Right ventricle myocardium inferior (tissue), 1 donor: ENCODE data around the gene ENO2. TPM values are rescaled to one million over a fixed set of nuclear protein-coding genes. Genes with fewer than 3 reads are reported as not detected.
A peak's percentile ranks its signal among the peaks of the same experiment; 100 is the strongest.
"Not testable (repeated sequence)": the region's sequence is repeated elsewhere in the genome, so short reads cannot be mapped to it uniquely, and the experiment has no call there.

Experiments used
- ATAC-seq: fragments of 200-7000 bp; cut with Tn5 transposase; one replicate; pipeline ENCODE4 v1.9.1; 2020; ENCODE audit warnings: mild to moderate bottlenecking, moderate library complexity
- DNase-seq: peaks from one replicate; pipeline ENCODE4 v3.0.0; 2021; ENCODE audit errors: missing footprints
- intact Hi-C: fragments of 100-400 bp; cut with DNase I; formaldehyde crosslinking; loops from one replicate; pipeline ENCODE4 v1.11.0; 2022
- long read RNA-seq: library from polyadenylated mRNA; unstranded; transcript quantifications from one replicate; pipeline ENCODE4 v2.0.0, GENCODE V29; 2021
- total RNA-seq: library from RNA; stranded (reverse); fragmentation: NEBNext Ultra II Directional; extraction: Animal tissue kit (Norgen Biotek cat#: 25700); gene quantifications from one replicate; pipeline ENCODE4 v1.2.1, GENCODE V29; 2021
- donor health status: DM: no; HTN: yes; CAD: no; lungs with severe emphysema.

ENO2 gene
- 10.2 TPM for total RNA-seq
- long read RNA-seq, transcript ENO2-201 (12 exons, 2,423 nt): major isoform, 7 of 11 reads
- long read RNA-seq, partial matches to known transcripts: 1 of 11 reads
- long read RNA-seq, other reads (novel, unspliced or antisense): 1 of 11 reads

DNA sequence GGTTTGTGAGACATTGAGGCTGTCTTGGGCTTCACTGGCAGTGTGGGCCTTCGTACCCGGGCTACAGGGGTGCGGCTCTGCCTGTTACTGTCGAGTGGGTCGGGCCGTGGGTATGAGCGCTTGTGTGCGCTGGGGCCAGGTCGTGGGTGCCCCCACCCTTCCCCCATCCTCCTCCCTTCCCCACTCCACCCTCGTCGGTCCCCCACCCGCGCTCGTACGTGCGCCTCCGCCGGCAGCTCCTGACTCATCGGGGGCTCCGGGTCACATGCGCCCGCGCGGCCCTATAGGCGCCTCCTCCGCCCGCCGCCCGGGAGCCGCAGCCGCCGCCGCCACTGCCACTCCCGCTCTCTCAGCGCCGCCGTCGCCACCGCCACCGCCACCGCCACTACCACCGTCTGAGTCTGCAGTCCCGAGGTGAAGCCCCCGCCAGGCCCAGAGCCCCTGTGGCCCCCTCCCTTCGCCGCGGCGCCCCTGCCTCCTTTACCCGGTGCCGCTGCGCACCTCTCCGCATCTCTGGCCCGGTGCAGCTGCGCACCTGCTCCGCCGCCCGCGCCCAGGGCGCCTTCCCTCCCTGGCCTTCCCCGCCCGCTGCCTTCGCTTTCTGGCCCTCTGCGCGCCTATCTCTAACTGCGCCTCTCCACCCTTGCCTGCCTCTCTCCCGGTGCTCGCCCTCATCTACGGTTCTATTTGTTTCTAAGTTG is at the start of gene ENO2:
ENO2 (plus strand) TSS at position 335 of the 701 bp plus-strand sequence. CDS start 1,253 bp downstream, outside the sequence.
- intact Hi-C loops: no loop called here
- DNase-seq (peak; percentile 87), ATAC-seq (peak; percentile 89)

DNA sequence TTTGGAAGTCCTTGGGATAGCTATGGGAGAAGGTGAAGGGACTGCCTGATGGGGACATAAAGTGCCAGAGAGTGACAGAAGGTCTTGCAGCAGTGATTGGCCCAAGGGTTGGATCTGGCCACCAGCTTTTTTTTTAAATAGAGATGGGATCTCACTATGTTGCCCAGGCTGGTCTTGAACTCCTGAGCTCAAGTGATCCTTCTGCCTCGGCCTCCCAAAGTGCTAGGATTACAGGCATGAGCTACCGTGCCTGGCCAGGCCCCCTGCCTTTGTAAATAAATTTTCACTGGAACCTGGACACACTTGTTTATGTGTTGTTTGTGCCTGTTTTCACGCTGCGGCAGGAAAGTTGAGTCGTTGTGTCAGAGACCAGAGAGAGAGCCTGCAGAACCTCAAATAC is 49.1 kb upstream of the ENO2 start:
- DNase-seq, ATAC-seq, intact Hi-C loops: not testable (repeated sequence)

DNA sequence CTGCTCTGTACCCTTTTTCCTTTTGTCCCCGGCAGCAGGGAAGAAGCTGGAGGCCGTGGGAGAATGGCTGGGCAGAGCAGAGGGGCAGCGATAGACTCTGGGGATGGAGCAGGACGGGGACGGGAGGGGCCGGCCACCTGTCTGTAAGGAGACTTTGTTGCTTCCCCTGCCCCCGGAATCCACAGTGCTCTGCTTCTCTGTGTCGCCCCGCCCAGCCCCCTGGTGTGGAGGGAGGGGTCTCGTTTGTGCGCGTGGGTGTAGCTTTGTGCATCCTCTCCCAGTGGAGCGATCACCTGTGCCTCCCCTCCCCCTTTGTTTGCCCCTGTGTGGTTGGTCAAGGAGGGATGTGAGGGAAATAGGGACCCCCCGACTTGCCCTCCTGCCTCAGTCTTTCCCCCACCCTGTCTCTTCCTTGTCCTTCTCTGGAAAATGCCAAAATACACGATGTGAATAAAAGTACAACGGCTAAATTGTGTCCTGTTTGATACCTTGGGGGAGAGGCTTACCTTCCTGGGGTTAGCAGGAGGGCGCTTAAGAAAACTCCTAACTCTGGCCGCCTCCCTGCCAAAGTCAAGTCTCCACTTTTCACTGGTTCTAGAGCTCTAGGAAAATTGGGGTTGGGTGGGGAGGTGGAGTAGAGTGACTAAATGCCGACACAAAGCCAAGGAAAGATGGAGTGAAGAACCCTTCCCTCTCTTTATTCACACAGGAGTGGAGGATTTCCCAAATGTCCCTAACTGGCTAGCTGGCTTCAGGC is 48.0 kb upstream of the ENO2 start:
- ATAC-seq (no peak), DNase-seq (no peak)
- intact Hi-C loops: no loop called here

DNA sequence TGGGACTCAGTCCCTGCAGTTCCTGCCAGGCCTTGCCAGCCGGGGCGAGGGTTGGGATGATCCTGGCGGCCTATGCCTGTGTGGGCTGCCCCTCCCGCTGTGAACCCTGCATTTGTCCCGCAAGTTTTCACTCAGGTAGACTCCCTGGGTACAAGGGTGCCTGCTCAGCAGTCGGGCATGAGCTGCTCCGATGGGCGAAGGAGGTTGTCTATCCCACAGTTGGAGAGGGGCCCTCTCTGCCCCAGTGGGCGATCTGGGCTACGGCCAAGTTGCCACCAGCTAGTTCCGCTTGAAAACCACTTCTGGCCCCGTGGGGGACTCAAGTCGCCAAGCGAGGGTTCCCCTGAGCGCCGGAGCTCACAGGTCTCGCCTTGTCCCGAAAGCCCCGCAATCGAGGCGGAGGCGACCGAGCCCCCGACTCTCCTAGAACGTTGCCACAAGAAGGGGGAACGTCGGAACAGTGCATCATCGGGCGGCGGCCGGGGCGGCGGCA is 47.4 kb upstream of the ENO2 start:
- no peak for DNase-seq

DNA sequence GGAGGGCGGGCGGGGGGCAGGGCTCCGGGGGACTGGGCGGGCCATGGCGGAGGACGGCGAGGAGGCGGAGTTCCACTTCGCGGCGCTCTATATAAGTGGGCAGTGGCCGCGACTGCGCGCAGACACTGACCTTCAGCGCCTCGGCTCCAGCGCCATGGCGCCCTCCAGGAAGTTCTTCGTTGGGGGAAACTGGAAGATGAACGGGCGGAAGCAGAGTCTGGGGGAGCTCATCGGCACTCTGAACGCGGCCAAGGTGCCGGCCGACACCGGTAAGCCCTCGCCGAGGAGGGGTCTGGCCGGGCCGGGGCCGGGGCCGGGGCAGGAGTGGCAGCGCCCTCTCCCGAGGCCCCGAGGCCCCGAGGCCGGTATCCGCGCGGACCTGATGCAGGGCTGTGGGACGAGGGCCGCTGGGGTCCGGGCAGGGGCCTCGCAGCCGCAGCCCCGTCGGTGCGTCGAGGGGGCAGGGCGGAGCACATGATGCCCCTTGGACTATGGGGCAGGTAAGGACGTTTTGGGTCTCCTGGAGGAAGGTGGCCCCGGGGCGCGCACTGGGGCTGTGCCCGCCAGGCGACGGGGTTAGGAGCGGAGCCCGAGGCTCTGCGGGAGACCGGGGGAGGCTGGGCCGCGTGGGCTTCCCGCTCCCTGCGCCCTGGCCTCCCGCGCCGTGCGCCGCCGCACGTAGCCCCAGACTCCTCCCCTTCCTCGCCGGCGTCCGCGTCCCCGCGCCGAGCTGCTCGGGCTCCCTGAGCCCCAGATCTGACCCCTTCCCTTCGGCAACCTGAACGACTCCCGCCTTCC is 46.8 kb upstream of the ENO2 start, which contains the start of gene TPI1:
TPI1 (plus strand) TSS at position 119 of the 798 bp plus-strand sequence; CDS start at position 155, 36 bp downstream.
- peak; percentile 93 for DNase-seq
- peak; percentile 86 for ATAC-seq
- intact Hi-C loops: no loop called here

More for the DNA sequence above, 47.4 kb upstream of the ENO2 start:
- peak; percentile 7 for ATAC-seq
- intact Hi-C loops: no loop called here

DNA sequence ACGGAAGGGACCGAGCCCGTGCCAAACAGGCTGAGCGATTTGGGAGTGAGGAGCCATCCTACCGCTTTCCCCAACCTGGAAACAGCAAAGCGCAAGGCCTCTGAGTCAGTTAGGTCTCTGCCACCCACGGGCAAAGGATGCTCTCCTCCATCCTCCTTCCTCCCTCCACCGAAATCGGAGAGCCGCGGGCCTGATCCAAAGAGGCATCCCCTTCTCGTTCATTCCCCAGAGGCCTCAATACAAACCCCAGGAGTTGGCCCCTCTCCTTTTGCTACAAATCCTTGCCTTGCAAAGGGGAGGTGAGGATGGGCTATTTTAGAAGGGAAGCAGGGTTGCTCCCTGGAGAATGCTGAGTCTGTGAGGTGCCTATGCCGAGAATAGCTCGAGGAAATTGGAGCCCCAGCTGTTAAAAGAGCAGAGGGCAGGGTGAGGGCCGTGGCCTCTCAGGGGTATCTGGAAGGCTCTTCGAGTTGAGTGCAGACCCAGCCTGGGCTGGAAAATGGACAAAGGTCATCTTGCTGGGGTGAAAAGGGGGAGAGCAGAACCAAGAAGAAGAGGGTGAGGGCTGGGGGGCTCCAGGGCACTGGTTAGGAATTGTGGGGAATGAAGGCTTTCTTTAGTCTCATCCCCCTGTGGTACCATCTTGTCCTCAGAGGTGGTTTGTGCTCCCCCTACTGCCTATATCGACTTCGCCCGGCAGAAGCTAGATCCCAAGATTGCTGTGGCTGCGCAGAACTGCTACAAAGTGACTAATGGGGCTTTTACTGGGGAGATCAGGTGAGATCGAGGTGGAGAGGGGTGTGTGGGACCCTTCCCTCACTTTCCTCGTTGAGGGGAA is 46.0 kb upstream of the ENO2 start:
- DNase-seq (no peak), ATAC-seq (no peak)
- intact Hi-C loops: no loop called here

DNA sequence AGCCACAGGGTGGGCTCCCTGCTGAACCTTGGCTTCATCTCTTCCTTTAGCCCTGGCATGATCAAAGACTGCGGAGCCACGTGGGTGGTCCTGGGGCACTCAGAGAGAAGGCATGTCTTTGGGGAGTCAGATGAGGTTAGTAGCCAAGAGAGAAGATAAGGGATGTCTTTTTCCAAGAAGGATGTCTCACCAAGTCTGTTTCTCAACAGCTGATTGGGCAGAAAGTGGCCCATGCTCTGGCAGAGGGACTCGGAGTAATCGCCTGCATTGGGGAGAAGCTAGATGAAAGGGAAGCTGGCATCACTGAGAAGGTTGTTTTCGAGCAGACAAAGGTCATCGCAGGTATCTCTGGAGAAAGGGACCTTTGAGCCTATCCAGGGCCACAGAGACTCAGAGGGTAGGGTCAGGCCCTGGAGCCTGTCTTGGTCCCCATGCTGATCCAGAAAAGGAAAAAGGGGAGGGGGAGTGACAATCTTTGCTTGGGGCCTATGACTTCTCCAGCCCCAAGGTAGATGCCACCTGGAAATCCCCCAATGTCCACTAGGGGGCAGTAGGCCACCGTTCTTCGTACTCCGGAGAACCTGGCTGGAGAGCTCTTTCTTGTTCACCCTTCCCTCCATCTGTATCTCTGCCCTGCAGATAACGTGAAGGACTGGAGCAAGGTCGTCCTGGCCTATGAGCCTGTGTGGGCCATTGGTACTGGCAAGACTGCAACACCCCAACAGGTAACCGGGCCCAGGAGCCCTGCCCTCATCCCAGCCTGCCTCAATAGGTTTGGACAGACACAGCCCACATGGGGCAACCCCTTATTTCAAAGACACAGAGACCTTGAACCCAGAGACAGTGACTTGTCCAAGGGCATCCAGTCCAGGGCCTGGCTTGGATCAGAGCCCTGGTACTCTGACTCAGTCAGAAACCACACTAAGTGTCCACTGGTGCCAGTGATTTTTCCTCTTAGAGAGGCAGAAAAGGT is 45.0 kb upstream of the ENO2 start:
- intact Hi-C loops: loop anchor here (5.0 to 10.0 kb wide), 2 partner anchors 73 to 235 kb away; partner anchors contain the start of genes C12orf57, C1RL and RNU7-1

DNA sequence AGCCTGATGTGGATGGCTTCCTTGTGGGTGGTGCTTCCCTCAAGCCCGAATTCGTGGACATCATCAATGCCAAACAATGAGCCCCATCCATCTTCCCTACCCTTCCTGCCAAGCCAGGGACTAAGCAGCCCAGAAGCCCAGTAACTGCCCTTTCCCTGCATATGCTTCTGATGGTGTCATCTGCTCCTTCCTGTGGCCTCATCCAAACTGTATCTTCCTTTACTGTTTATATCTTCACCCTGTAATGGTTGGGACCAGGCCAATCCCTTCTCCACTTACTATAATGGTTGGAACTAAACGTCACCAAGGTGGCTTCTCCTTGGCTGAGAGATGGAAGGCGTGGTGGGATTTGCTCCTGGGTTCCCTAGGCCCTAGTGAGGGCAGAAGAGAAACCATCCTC is 44.1 kb upstream of the ENO2 start:
- not testable (repeated sequence) for DNase-seq, ATAC-seq
- intact Hi-C loops: loop anchor here (5.0 to 10.0 kb wide), 2 partner anchors 72 to 234 kb away; partner anchors contain the start of genes C12orf57, C1RL and RNU7-1

More for the DNA sequence above, 45.0 kb upstream of the ENO2 start:
- ATAC-seq (no peak), DNase-seq (no peak)

DNA sequence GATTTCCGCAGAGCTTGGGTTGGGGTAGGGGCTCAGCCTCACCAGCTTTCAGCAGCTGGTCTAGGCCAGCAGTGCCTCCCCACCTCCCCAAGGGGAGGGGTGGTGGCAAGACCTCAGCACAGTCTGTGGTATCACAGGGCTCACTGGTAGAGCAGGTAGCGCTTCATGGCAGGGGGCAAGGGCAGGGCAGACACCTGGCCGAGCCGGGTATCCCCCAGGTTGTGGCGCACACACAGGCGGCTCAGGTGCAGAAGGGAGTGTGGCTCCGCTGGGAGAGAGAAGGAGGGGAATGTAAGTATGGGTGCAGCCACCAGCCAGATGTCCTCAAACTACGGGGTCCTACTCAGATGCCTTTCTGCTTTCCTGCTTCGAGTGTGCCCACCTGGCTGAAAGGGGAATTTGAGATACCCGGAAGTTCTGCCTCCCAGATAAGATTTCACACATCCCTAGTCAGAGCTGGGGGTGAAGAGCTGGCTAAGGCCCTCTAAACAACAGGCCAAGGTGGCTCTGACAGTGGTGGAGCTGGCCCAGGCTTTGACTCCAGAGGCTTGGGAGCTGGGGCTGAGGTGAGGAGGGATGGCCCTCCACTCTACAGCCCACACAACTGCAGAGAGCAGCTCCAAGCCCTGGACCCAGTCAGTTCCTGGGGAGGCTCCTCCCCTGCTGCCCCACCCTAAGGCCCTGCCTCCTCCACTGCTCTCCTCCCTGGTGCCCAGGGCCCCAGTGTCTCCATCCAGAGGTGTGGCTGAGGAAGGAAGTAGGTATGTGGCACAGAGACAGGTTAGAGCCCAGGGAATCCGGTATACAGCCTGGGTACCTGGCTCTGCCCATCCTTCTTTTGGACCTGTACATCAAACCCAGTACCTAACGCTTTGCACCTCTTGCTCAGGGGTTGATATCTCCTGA is 43.1 kb upstream of the ENO2 start:
- DNase-seq (no peak), ATAC-seq (no peak)
- intact Hi-C loops: loop anchor here (5.0 to 10.0 kb wide), 2 partner anchors 71 to 233 kb away; partner anchors contain the start of genes C12orf57, C1RL and RNU7-1

DNA sequence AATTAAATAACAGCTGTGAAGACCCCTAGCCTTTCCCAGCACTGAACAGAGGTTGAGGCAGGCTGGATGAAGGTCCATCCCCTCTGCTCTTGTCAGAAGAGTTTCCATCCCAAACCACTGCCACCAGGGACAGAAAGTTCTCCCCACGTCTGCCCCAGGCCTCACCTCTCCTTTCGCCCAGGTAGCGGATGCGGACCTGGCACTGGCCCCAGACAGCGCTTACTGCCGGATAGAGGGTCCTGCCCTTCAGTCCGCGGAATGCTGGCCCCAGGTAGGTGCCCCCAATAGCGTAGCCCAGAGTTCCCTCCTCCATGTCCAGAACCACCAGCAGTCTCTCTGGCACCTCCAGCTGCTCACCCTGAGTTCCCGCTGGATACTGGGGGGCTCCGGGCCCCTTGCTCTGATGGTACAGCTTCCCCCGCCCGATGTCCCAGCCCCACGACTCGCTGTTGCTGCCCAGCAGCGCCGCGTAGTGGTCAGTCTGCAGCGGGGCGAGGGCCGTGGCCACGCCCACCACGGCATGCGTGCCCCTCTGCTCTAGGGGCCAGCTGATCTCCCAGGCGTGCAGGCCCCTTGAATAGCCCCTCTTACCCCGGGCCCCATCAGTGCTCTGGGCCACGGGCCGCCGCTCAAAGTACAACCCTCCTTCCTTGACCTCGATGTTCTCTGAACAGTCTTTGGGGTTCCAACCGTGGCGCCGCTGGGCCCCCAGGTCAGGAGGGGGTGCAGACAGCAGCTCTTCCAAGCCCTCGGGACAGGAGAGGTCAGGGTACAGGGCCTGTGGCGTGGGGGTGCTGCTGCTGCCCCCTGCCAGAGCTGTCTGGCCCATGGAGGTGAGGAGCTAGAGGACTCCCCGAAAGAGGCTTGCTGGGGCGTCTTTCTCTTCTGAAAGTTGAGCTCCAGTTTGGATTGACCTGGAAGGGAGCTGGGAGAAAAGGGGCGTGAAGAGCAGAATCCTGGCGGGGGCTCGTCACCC is 42.0 kb upstream of the ENO2 start:
- peak; percentile 93 for DNase-seq
- peak; percentile 75 for ATAC-seq
- intact Hi-C loops: loop anchor here (2.0 to 10.0 kb wide), 3 partner anchors 18 to 232 kb away; partner anchors contain the start of genes C12orf57, C1RL and RNU7-1

DNA sequence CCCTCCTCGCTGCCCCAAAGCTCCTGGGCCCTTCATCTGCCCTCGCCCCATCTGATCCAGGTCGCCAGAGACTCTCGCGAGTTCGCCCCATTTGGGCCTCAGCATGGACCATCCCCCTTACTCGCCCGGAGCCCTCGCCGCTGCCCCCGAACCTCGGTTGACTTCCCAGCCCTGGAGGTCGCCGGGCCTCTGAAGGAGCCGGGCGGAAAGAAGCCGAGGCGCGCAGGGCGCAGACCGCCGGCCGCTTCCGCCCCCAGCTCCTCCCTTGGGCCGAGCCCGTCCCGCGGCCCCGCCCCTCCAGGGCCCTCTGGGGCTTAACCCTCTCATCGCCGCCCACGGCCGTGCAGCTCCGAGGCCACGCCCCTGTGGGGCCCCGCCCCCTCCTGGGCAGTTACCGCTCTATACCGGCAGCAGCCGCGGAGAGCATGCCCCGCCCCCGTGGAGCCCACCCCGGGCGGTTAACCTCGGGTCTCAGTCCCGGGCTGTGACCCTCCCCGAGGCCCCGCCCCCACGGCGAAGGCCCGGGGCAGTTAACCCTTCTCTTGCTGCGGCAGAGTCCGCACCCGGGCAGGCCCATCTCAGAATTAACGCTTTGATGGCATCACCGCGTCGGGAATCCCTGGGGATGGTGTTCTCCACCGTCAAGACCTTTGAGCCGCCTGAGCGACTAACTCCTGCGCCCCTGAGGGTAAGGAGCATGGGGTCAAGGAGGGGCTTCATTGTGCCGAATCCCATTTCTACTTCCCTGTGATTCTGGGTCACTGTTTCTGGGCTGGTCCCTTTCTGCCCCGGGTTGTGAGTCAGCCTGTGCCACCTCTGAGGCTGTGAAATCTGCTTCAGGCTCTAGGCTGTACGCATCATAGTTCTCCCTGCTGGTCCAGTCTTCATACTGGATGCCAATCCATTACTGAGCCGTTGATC is 41.0 kb upstream of the ENO2 start, which contains the start of gene SPSB2:
SPSB2 (minus strand) TSS at position 210 of the 921 bp plus-strand sequence. CDS start 402 bp downstream, outside the sequence.
- intact Hi-C loops: loop anchor here (2.0 to 10.0 kb wide), 3 partner anchors 17 to 231 kb away; partner anchors contain the start of genes C12orf57, C1RL and RNU7-1
- ATAC-seq: peak; percentile 95
- DNase-seq: peak; percentile 99

DNA sequence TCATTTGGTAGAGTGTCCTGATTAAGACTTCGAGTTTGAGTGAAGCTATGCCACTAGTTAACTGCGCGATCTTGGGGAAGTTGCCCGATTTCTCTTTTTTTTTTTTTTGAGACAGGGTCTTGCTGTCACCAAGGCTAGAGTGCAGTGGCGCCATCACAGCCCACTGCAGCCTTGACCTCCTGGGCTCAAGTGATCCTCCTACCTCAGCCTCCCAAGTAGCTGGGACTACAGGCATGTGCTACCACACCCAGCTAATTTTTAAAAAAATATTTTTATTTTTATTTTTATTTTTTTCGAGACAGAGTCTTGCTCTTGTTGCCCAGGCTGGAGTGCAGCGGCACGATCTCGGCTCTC is 40.4 kb upstream of the ENO2 start:
- not testable (repeated sequence) for ATAC-seq, DNase-seq
- intact Hi-C loops: loop anchor here (5.0 to 10.0 kb wide), 2 partner anchors 68 to 231 kb away; partner anchors contain the start of genes C12orf57, C1RL and RNU7-1

DNA sequence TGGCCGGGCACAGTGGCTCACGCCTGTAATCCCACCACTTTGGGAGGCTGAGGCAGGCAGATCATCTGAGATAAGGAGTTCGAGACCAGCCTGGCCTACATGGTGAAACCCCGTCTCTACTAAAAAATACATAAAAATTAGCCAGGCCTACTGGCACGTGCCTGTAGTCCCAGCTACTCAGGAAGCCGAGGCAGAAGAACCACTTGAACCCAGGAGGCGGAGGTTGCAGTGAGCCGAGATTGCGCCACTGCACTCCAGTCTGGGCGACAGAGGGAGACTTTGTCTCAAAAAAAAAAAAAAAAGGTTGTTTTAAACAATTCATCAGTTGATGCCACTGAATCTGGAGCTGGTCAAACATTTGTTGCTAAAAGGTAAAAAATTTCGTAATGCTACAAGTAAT is 34.6 kb upstream of the ENO2 start:
- intact Hi-C loops: loop anchor here (10.0 kb wide), 1 partner anchor 225 kb away; the partner anchor contains the start of gene C1RL
- not testable (repeated sequence) for ATAC-seq, DNase-seq
